GM23338 (cell line): ENCODE data around the gene WBP2. TPM values are rescaled to one million over a fixed set of nuclear protein-coding genes. Genes with fewer than 3 reads are reported as not detected.

ENCODE experiments used
- ATAC-seq: fragments of 200-7000 bp; cut with Tn5 transposase; 3 replicates; pipeline ENCODE4 v1.9.1; 2020
- DNase-seq: peaks from one replicate; pipeline ENCODE4 v3.0.0-alpha.2; 2015; ENCODE audit warnings: low spot score
- H2AFZ ChIP-seq: fragments of 200-600 bp; sonication (generic); 2 replicates; pipeline ENCODE4 v1.8.0; 2016; ENCODE audit warnings: antibody characterized with exemption, mild to moderate bottlenecking, moderate library complexity
- H3F3A ChIP-seq: fragments of 200-600 bp; sonication (generic); replicated peaks from 2 replicates; pipeline ENCODE4 v1.8.0; 2017; ENCODE audit warnings: antibody characterized with exemption, mixed run types, low read depth
- H3K27ac ChIP-seq: fragments of 200-600 bp; sonication (generic); 2 replicates; pipeline ENCODE4 v1.6.1; 2016; ENCODE audit warnings: low read depth
- H3K27me3 ChIP-seq: fragments of 200-600 bp; sonication (generic); 2 replicates; pipeline ENCODE4 v1.8.0; 2016; ENCODE audit warnings: mild to moderate bottlenecking, mixed run types, moderate library complexity; ENCODE audit not compliant: insufficient read depth
- H3K36me3 ChIP-seq: fragments of 200-600 bp; sonication (generic); 2 replicates; pipeline ENCODE4 v1.8.0; 2016; ENCODE audit warnings: mild to moderate bottlenecking; ENCODE audit not compliant: insufficient read depth
- H3K4me1 ChIP-seq: fragments of 200-600 bp; sonication (generic); 2 replicates; pipeline ENCODE4 v1.8.0; 2016; ENCODE audit warnings: mild to moderate bottlenecking, moderate library complexity; ENCODE audit not compliant: insufficient read depth
- H3K4me2 ChIP-seq: fragments of 200-600 bp; sonication (generic); 2 replicates; pipeline ENCODE4 v1.7.1; 2017; ENCODE audit warnings: mixed run types
- H3K4me3 ChIP-seq: fragments of 200-600 bp; sonication (generic); 2 replicates; pipeline ENCODE4 v1.6.1; 2016; ENCODE audit warnings: mixed run types
- H3K79me2 ChIP-seq: fragments of 200-600 bp; sonication (generic); replicated peaks from 2 replicates; pipeline ENCODE4 v1.8.0; 2017; ENCODE audit warnings: mild to moderate bottlenecking; ENCODE audit not compliant: insufficient read depth
- H3K9me2 ChIP-seq: fragments of 200-600 bp; sonication (generic); 2 replicates; pipeline ENCODE4 v1.8.0; 2017; ENCODE audit not compliant: insufficient read depth
- H4K20me1 ChIP-seq: fragments of 200-600 bp; sonication (generic); replicated peaks from 2 replicates; pipeline ENCODE4 v1.8.0; 2017; ENCODE audit warnings: mild to moderate bottlenecking; ENCODE audit not compliant: insufficient read depth
- H3K27ac Mint-ChIP-seq: 2 replicates; pipeline ENCODE4 v1.8.0; 2020; ENCODE audit warnings: inconsistent platforms, mild to moderate bottlenecking, moderate library complexity, mixed read lengths
- H3K27me3 Mint-ChIP-seq: 3 replicates; pipeline ENCODE4 v1.8.0; 2022; ENCODE audit warnings: low read depth, mild to moderate bottlenecking, moderate library complexity, mixed read lengths, inconsistent platforms; ENCODE audit not compliant: insufficient read depth, poor library complexity
- H3K36me3 Mint-ChIP-seq: 3 replicates; pipeline ENCODE4 v1.8.0; 2021; ENCODE audit warnings: low read depth, mild to moderate bottlenecking, inconsistent platforms, moderate library complexity, mixed read lengths
- H3K4me1 Mint-ChIP-seq: 3 replicates; pipeline ENCODE4 v1.8.0; 2020; ENCODE audit warnings: mild to moderate bottlenecking, inconsistent platforms, mixed read lengths
- H3K4me3 Mint-ChIP-seq: 3 replicates; pipeline ENCODE4 v1.8.0; 2021; ENCODE audit warnings: moderate library complexity, mild to moderate bottlenecking, inconsistent platforms, mixed read lengths
- H3K9me3 Mint-ChIP-seq: 3 replicates; pipeline ENCODE4 v1.8.0; 2020; ENCODE audit warnings: moderate library complexity, mild to moderate bottlenecking, inconsistent platforms, mixed read lengths
- CREB1 ChIP-seq: fragments of 250-450 bp; sonication (Bioruptor Pico); IDR thresholded peaks from 2 replicates; pipeline ENCODE4 v1.5.0; 2020; ENCODE audit warnings: low read depth, mild to moderate bottlenecking, moderate library complexity
- CTCF ChIP-seq, 2 experiments: fragments of 200-600 bp in 1 of 2; sonication (generic) in 1 of 2; conservative IDR thresholded peaks; 2 replicates each; pipeline versions ENCODE4 v1.5.1 to v1.6.1; 2016 to 2017; ENCODE audit warnings: antibody characterized with exemption in 2 of 2, low read depth in 2 of 2, mild to moderate bottlenecking in 2 of 2, moderate library complexity in 1 of 2
- ETS1 ChIP-seq: IDR thresholded peaks from 2 replicates; pipeline ENCODE4 v1.6.1; 2016; ENCODE audit warnings: antibody characterized with exemption
- EZH2 ChIP-seq: fragments of 200-600 bp; sonication (generic); IDR thresholded peaks from one replicate; pipeline ENCODE4 v1.8.0; 2017; ENCODE audit warnings: antibody characterized with exemption, mild to moderate bottlenecking, low read depth; ENCODE audit not compliant: unreplicated experiment
- EZH2phosphoT487 ChIP-seq: fragments of 200-600 bp; sonication (generic); IDR thresholded peaks from one replicate; pipeline ENCODE4 v1.8.1; 2018; ENCODE audit warnings: antibody characterized with exemption; ENCODE audit not compliant: unreplicated experiment
- JUNB ChIP-seq: IDR thresholded peaks from one replicate; pipeline ENCODE4 v1.6.1; 2016; ENCODE audit warnings: antibody characterized with exemption; ENCODE audit not compliant: unreplicated experiment
- NANOG ChIP-seq: IDR thresholded peaks from 2 replicates; pipeline ENCODE4 v1.6.1; 2016; ENCODE audit warnings: antibody characterized with exemption, borderline replicate concordance
- POLR2AphosphoS5 ChIP-seq: IDR thresholded peaks from 2 replicates; pipeline ENCODE4 v1.6.1; 2016; ENCODE audit warnings: antibody characterized with exemption, low read depth
- REST ChIP-seq: IDR thresholded peaks from one replicate; pipeline ENCODE4 v1.6.1; 2018; ENCODE audit warnings: antibody characterized with exemption; ENCODE audit not compliant: unreplicated experiment
- STAT1 ChIP-seq: IDR thresholded peaks from one replicate; pipeline ENCODE4 v1.6.1; 2016; ENCODE audit warnings: antibody characterized with exemption; ENCODE audit not compliant: unreplicated experiment
- ZNF114 ChIP-seq: fragments of 250-450 bp; sonication (Bioruptor Pico); IDR thresholded peaks from 2 replicates; pipeline ENCODE4 v1.5.0; 2020; ENCODE audit warnings: mild to moderate bottlenecking, moderate library complexity
- ZNF331 ChIP-seq: fragments of 250-450 bp; sonication (Bioruptor Pico); IDR thresholded peaks from 2 replicates; pipeline ENCODE4 v1.5.0; 2020; ENCODE audit warnings: low read depth, mild to moderate bottlenecking, moderate library complexity
- ZNF462 ChIP-seq: fragments of 250-450 bp; sonication (Bioruptor Pico); IDR thresholded peaks from 2 replicates; pipeline ENCODE4 v1.5.0; 2020; ENCODE audit warnings: mild to moderate bottlenecking, moderate library complexity
- polyA plus RNA-seq: library from polyadenylated mRNA; unstranded; fragments of >200 nt; fragmentation: Nextera tagmentation; extraction: Ambion mirVana; gene quantifications from 2 replicates; pipeline ENCODE4 v1.2.1, GENCODE V29; 2016
- total RNA-seq: library from RNA; depleted of rRNA; stranded (reverse); fragments of >200 nt; shearing (Covaris generic); gene quantifications from 2 replicates; pipeline ENCODE4 v1.2.3, GENCODE V29; 2014

WBP2 gene
- total and polyA plus RNA-seq, 2 experiments from 2014 or later: 36.2 to 63.5 TPM

GRCh38 chr17:75875182-75875939, 20.2 kb upstream of the WBP2 start:
- Histone ChIP-seq H3K79me2 (no peaks in the 10 kb centered on the region), H3K27me3 (peaks cover 37% of the 10 kb centered on the region), H3K4me3 (no peak overlapping the region), H3K9me2 (no peaks in the 10 kb centered on the region), H3K4me2 (peak overlapping the region; percentile 97; the same call in 1 of the 2 replicates), H3F3A (peaks cover 29% of the 10 kb centered on the region), H3K36me3 (no peaks in the 10 kb centered on the region), H3K4me1 (peaks cover 16% of the 10 kb centered on the region; the same call in 1 of the 2 replicates), H2AFZ (no peak overlapping the region), H4K20me1 (no peaks in the 10 kb centered on the region), H3K27ac (no peak overlapping the region)
- TF ChIP-seq ZNF462 (CRISPR knock-in tag): no peak
- no peak for TF ChIP-seq ETS1
- no peak for TF ChIP-seq CREB1
- TF ChIP-seq ZNF331 (CRISPR knock-in tag): no peak
- no peak for TF ChIP-seq ZNF114 (CRISPR knock-in tag)
- no peak for TF ChIP-seq NANOG
- no peak for TF ChIP-seq CTCF (conservative IDR thresholded peaks at IDR 0.05; ENCODE audit: low read depth in 2 of 2)
- TF ChIP-seq STAT1: no peak
- TF ChIP-seq REST: no peak
- TF ChIP-seq JUNB: no peak
- no peak for TF ChIP-seq EZH2phosphoT487
- TF ChIP-seq POLR2AphosphoS5: no peak
- TF ChIP-seq EZH2: no peak
- Mint-ChIP-seq H3K4me1 (peaks cover 22% of the 10 kb centered on the region), H3K27ac (no peak overlapping the region), H3K4me3 (no peak overlapping the region), H3K9me3 (no peaks in the 10 kb centered on the region), H3K27me3 (peaks cover 39% of the 10 kb centered on the region), H3K36me3 (no peaks in the 10 kb centered on the region; the same call in 2 of the 3 replicates)
- no peak for ATAC-seq
- DNase-seq: no peak
